Activated T-cell treated with anti-CD3 and anti-CD28 coated beads for 24 hours (primary cell): ENCODE results near the gene TEDC2.
"Not testable (repeated sequence)": the region's sequence is repeated elsewhere in the genome, so short reads cannot be mapped to it uniquely, and the experiment has no call there.

Experiments
- DNase-seq: peaks from one replicate; pipeline ENCODE4 v3.0.0-alpha.2; 2020; ENCODE audit warnings: low read depth

The TEDC2 gene, protein sequence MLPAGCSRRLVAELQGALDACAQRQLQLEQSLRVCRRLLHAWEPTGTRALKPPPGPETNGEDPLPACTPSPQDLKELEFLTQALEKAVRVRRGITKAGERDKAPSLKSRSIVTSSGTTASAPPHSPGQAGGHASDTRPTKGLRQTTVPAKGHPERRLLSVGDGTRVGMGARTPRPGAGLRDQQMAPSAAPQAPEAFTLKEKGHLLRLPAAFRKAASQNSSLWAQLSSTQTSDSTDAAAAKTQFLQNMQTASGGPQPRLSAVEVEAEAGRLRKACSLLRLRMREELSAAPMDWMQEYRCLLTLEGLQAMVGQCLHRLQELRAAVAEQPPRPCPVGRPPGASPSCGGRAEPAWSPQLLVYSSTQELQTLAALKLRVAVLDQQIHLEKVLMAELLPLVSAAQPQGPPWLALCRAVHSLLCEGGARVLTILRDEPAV

GRCh38 chr16:2459647-2460390 lies at the start of gene TEDC2:
TEDC2 (plus strand) TSS chr16:2460109; CDS start chr16:2460145, 36 bp downstream.
- DNase-seq: peak; percentile 95

DNA sequence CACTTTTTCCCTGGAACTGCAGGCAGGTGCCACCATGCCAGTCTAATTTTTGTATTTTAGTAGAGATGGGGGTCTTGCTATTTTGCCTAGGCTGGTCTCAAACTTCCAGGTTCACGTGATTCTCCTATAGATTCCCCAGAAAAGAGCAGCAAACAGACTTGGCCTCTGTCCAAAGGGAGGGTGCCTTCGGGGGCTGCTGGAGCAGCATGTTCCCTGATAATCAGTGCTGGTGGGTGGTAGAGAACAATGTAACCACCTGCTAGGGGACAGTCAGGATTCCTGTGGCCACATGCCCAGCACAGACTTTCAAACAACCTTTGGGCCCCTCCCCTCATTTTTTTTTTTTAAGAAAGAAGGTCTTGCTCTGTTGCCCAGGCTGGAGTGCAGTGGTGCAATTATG lies 44.8 kb upstream of the TEDC2 start:
- no peak for DNase-seq

DNA sequence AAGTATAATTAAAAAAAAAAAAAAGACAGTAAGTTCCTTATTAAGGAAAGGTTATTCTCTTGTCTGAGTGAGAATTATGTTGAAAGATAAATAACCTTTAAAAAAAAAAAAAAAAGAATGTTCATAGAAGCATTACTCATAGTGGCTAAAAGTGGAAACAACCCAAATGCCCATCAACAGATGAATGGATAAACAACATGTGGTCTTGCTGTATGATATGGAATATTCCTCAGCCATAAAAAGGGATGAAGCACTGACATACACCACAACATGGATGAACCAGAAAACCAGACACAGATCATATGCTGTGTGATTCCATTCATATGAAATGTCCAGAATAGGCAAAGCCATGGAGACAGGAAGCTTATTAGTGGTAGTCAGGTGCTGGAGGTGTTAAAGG lies 39.9 kb upstream of the TEDC2 start:
- no peak for DNase-seq

DNA sequence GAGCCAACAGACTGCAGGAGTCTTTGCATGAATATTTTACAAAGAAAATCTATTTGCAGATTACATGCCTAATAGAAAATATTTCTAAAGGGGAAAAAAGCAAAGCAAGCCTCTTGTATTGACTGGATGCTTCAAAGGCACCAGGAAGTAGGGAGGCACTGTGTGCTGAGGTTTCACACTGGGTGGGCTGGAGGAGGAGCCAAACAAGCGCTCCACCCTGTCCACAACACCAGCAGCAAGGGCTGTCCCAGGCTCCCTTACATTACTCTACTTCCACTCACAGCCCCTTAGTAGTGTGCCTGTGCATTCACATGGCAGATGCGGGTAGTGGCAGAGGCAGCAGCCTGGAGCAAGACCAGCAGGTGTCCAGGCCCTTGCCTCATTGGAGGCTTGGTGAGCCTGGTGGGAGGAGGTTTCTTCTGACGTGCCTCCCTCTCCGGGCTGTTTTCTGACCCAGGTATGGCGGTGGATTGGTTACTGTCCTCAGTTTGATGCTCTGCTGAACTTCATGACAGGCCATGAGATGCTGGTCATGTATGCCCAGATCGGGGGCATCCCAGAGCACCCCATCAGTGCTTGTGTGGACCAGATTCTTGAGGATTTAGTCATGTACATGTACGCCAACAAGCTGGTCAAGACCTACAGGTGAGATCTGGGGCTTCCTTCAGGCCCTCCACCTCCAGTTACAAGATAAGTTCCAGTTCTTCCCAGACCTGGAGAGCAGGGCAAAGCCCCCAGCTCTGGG lies 37.6 kb upstream of the TEDC2 start:
- no peak for DNase-seq

GRCh38 chr16:2424061-2425007 lies 35.6 kb upstream of the TEDC2 start:
- DNase-seq: no peak

- DNase-seq: no peak
These were observed 34.8 kb upstream of the TEDC2 start for GRCh38 chr16:2425008-2425518.

GRCh38 chr16:2425825-2426430 lies 34.0 kb upstream of the TEDC2 start:
- DNase-seq: no peak

DNA sequence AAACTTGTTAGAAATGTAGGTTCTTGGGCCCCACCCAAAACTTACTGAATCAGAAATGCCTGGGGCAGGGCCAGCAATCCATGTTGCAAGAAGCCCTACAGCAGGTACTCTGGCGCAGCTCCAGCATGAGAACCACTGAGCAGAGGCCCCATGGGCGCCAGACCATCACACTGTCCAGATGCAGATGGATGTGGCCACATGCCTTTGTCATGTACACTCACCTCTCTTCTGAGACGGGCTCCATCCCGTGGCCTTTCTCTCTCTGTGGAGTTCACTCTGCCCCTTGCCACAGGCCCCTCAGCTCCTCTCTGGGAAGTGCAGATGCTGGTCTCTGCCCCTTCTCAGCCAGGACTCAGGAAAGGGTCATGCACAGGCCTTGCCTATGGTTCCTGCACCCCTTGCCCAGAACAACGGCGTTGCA lies 33.0 kb upstream of the TEDC2 start:
- DNase-seq: no peak

DNA sequence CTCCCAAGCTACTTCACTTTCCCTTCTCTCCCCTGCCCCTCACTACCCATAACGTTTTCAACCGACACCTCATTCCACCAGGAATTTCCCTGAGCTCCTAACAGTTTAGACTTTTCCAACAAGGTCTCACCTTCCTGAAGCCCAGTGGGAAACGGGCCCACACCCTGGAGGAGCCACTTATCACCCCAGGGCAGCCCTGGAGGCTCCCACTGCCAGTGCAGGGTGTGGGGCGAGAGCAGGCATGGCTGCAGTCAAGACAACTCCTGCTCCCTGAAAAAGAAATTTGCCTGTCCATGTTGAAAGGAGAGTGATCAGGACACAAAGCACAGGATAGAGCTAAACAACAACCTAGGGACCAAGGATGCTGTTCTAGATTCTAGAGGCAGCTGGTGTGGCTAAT lies 32.4 kb upstream of the TEDC2 start:
- DNase-seq: no peak

DNA sequence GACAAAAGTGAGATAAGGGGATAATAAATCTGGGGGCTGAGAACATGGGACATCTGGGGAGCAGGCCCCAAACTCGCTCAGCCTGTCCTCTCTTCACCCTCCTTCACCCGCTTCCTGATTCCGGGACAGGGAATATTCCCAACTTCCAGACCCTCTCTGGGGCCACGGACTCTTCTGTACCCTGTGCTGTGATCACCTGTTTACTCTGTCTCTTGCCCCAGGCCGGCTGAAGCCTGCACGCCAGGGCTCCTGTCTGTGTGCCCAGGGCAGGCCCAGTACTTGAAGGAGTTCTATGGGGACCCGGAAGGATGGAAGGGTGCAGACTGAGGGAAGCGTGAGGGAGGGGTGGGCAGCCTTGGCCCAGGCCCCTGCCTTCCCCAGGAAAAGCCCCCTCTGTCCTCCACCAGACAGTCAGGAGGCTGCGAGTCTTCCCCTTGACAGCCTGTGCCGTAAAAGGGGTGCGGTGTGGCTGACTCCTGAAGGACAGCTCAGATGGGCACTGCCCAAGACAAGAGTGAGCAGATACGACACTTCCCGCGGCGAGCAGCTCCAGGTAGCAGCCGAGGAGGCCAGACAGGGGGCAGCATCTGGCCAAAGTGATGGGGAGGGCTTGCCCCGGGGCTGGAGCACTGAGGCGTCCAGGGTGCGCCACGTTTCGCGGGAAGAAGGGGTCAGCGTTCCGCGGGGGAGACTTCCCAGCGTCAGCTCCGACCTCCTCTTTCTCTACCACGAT lies 31.7 kb upstream of the TEDC2 start:
- DNase-seq: no peak

DNA sequence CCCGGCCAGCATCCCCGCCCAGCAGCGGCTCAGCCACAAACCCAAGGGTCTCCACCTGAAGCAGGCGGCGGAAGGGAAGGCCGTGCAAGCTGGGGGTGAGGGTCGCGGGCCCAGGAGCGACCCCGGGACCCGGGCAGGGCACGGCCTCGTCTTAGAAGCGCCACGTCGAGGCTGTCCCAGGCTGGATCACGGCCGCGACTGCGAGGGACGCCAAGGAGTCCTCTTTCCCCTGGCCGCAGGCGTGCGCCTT lies 31.2 kb upstream of the TEDC2 start:
- no peak for DNase-seq

DNA sequence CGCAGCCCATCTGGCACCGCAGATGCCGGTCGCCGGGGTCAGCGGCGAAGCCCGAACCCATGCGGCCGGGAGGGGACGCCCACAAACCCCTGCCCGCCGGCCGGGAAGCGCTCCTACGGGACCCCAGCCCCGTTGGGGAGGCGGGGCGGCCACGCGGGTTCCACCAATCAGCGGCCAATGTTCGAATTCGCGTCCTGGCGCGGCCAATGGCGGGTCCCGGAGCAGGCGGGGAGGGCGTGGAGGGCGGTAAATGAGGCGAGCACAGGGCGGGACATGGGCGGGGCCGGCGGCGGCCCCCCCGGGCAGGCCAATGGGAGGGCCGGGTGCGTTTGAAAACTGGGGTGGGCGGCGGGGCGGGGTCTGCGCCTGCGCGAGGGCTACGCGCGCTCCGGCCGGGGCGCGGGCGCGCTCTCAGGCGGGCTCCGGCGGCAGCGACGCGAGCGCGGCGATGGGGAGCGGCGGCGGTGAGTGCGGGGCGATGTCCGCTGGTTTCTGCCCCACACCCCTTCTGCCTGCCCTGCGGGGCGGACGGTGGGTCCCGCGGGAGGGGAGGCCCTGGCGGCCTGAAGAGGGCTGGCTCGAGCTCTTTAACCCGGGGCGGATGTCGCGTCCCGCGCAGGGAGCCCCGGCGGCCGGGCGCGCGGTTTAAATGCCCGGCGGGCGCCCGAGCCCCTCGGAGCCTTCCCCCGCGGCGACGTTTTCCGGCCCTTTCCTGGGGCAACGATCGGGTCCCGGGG lies 30.7 kb upstream of the TEDC2 start, which contains the start of gene CCNF:
CCNF (plus strand) TSS at position 414 of the 737 bp plus-strand sequence; CDS start at position 449, 35 bp downstream.
- DNase-seq: peak; percentile 96

GRCh38 chr16:2429771-2430663 lies 29.9 kb upstream of the TEDC2 start:
- DNase-seq: no peak

DNA sequence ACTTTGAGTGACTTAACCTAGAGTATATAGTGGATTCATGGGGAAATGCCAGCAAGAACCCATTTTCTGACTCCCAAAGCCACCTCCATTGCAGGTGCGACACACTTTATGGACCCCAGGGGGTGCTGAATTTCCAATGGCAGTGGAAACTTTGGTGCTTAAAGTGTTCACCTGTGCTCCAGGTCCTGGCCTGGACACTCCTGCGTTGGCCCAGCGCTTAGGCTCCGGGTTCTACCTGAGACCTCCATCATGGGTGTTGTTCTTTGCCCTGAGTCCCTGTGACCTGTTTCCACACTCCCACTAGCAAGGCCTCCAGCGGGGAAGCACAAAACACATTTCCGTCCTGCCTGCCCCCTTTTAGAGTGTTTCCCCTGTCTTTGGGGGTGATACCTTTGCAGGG lies 27.6 kb upstream of the TEDC2 start:
- no peak for DNase-seq

DNA sequence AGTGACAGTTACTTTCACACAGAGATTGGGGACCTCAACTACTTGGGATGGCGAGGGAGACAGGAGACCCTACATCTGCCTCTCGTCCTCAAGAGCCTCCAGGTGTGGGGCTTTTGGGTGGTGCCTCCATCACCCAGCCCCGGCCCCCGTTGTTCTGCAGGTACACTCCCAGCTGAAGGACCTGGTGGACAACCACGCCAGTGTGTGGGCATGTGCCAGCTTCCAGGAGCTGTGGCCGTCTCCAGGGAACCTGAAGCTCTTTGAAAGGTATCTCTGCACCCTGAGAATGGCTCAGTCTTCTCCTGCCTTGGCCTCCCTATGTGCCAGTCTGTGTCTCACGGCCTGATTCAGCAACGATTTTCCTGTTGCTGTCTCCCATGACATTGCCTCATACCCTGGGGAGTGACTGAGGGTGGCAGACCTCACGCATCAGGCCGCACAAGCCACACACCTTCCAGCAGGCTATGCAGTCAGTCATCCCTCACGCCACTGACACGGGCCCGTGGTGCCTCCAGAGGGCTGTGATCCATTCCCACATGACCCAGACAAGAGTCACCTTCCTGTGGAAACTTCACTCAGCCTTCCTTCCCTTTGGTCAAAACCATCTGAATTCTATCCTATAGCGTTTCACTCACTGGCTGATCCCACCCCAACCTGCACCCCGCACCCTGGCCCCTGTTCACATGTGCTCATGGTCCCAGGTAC lies 27.0 kb upstream of the TEDC2 start:
- DNase-seq: no peak

GRCh38 chr16:2435236-2435635 lies 24.7 kb upstream of the TEDC2 start:
- DNase-seq: not testable (repeated sequence)

DNA sequence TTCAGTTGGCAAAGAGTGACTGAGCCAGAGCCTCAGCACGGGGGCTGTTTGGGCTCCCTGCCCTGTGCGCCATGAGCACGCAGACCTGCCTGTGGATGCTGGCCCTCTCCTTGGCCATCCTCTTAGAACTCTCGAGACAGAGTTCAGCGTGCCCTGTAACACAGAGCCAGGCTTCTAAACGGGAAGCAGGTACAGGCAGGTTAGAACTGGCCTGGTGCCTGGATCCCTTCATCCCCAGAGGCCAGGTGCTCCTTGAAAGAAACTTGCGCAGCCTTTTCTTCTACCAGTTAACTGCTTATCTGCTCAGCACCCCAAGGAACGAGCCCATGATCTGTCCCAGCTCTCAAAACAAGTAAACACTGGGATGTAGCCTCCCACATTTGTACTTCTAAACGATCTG lies 23.8 kb upstream of the TEDC2 start:
- DNase-seq: no peak
